HPDE6-E6E7 (cell line): ENCODE data around the gene UNC5A.
"Not testable (repeated sequence)": the region's sequence is repeated elsewhere in the genome, so short reads cannot be mapped to it uniquely, and the experiment has no call there.

Experiments
- DNase-seq: peaks from one replicate; pipeline ENCODE4 v3.0.0; 2011; ENCODE audit warnings: missing footprints; ENCODE audit errors: extremely low spot score

The UNC5A gene

DNA sequence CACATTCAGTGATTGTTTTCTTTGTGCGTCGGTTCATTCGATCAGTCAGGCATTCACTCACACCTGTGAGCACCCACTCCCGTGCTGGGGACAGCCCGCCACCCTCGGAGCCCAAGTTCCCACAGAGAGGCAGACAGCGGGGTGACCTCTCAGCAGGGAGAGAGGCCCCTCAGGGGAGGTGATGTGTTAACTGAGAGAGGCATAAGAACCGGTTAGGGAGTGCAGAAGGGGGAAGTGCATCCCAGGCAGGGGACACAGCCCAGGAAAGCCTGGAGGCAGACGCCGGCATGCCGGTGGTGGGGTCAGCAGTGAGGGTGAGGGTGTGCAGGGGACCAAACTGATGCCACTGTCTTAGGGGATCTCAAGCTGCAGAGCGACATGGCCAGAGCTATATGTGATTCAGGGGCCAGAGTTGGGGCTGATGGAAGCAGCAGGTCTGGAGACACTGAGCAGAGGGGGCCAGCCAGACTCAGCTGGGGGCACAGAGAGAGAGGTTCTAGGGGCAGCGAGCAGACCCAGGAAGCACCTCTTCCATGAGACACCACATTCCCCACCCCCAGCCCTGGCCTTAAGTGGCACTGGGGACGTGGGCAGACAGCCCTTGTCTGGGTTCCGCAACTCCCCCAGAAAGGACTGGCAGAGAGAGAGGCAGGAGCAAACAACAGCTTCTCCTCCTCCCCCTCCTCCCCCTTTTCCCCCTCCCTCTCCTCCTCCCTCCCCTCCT is 52.8 kb downstream of the UNC5A start:
- no peak for DNase-seq

- no peak for DNase-seq
Observed at GRCh38 chr5:176863765-176864098, 53.4 kb downstream of the UNC5A start.

GRCh38 chr5:176864755-176865154 is 54.4 kb downstream of the UNC5A start:
- no peak for DNase-seq

GRCh38 chr5:176865964-176866363 is 55.6 kb downstream of the UNC5A start:
- no peak for DNase-seq

GRCh38 chr5:176866707-176867310 is 56.5 kb downstream of the UNC5A start:
- DNase-seq: no peak

DNA sequence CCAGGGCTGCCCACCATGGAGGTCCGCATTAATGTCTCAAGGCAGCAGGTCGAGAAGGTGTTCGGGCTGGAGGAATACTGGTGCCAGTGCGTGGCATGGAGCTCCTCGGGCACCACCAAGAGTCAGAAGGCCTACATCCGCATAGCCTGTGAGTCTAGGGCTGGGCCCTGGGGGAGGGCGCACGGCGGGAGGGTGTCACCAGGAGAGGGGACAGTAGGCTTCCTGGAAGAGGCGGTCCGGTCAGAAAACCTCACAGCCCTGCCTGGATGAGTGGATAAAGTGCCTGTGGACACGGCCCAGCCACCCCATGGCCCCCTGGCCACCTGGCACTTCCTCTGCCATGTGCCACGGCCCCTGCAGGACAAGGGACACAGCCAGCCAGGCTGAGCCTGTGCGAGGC is 57.8 kb downstream of the UNC5A start:
- DNase-seq: no peak

- DNase-seq: no peak
Observed at GRCh38 chr5:176868731-176869130, 58.4 kb downstream of the UNC5A start.

- no peak for DNase-seq
Observed at GRCh38 chr5:176869501-176870109, 59.2 kb downstream of the UNC5A start.

DNA sequence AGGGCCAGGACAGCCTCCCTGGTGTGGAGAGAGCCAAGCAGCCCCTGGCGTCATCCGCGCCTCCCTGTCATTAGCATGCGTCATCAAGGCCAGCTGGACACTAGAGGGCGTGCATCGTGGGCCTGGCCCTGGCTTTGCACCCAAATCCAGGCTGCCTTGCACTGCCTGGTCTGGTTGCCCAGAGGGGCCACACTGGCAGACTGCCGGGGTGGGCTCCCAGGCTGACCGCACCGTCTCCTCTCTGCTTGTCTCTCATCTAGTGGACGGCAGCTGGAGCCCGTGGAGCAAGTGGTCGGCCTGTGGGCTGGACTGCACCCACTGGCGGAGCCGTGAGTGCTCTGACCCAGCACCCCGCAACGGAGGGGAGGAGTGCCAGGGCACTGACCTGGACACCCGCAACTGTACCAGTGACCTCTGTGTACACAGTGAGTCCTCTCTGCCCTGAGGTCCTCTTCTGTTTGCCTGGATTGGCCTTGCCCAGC is 59.8 kb downstream of the UNC5A start:
- no peak for DNase-seq

DNA sequence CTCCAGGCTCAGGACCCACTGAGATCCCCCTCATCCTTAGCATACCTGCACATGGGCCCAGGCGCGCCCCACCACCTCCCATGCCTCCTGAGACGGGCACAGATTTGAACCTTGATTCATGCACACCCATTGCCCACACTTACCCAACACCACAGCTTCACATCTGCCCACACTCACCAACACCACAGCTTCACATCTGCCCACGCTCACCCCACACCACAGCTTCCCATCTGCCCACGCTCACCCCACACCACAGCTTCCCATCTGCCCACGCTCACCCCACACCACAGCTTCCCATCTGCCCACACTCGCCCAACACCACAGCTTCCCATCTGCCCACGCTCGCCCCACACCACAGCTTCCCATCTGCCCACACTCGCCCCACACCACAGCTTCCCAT is 60.3 kb downstream of the UNC5A start:
- not testable (repeated sequence) for DNase-seq

DNA sequence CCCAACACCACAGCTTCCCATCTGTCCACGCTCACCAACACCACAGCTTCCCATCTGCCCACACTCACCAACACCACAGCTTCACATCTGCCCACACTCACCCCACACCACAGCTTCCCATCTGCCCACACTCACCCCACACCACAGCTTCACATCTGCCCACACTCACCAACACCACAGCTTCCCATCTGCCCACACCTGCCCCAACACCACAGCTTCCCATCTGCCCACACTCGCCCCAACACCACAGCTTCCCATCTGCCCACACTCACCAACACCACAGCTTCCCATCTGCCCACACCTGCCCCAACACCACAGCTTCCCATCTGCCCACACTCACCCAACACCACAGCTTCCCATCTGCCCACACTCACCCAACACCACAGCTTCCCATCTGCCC is 62.2 kb downstream of the UNC5A start:
- DNase-seq: not testable (repeated sequence)

- not testable (repeated sequence) for DNase-seq
Observed at GRCh38 chr5:176873011-176873410, 62.7 kb downstream of the UNC5A start.

- no peak for DNase-seq
Observed at GRCh38 chr5:176873541-176874172, 63.3 kb downstream of the UNC5A start.

DNA sequence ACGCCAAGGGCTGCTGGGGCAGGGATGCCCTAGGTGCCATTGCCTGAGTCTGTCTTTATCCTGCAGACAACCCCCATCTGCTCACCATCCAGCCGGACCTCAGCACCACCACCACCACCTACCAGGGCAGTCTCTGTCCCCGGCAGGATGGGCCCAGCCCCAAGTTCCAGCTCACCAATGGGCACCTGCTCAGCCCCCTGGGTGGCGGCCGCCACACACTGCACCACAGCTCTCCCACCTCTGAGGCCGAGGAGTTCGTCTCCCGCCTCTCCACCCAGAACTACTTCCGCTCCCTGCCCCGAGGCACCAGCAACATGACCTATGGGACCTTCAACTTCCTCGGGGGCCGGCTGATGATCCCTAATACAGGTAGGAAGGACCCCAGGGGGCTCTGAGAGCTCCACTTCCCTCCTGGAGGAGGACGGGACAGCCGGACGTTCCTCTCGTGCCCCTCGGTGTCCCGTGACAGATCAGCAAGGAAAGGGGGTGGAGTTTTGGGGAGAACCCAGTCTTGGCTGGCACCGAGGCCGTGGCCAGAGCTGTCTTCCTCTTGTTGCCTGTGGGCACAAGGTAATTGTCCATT is 63.9 kb downstream of the UNC5A start:
- no peak for DNase-seq

GRCh38 chr5:176875014-176875550 is 64.7 kb downstream of the UNC5A start:
- no peak for DNase-seq

DNA sequence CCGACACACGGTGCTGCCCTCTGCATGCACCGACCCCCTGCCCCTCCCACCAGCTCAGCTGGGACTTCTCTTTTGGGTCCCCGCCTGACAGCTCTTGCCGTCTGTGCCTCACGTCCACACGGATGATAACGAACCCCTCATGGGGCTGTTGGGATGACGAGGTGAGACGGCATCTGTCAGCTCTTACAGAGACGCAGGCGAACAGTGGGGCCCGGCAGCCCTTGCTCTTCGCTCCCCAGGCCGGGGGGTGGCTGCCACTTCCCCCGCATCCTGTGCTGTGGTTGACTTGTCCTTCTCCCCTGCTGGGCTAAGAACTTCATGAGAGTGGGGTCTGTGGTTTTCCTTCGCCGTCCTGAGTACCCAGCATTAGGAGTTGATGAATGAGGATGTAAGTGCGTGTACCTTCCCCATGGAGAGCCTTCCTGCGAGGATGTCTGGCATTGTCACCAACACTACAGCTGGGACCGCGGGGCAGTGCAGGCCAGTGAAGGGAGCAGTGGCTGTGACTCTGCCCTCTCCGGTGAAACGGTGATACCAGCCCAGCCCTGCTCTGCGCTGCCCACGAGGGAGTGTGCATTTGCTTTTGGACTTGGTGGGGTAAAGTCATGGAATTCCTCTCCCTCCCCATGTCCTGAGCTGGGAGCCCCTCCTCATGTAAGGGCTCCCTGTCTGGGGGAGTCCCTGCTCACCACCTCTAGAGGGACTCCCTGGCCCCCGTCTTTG is 65.6 kb downstream of the UNC5A start:
- no peak for DNase-seq

GRCh38 chr5:176876506-176877431 is 66.4 kb downstream of the UNC5A start:
- DNase-seq: no peak

DNA sequence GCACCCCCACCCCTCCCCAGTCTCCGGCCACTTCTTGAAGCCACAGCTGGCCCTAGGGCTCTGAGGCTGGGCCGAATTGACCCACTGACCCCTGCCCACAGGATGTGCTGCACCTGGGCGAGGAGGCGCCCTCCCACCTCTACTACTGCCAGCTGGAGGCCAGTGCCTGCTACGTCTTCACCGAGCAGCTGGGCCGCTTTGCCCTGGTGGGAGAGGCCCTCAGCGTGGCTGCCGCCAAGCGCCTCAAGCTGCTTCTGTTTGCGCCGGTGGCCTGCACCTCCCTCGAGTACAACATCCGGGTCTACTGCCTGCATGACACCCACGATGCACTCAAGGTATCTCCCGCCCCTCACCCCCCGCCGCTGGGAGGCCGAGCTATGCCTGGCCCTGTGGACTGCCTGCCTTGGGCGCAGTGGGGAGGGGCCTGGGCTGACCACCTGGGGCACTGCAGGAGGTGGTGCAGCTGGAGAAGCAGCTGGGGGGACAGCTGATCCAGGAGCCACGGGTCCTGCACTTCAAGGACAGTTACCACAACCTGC is 67.5 kb downstream of the UNC5A start:
- no peak for DNase-seq

DNA sequence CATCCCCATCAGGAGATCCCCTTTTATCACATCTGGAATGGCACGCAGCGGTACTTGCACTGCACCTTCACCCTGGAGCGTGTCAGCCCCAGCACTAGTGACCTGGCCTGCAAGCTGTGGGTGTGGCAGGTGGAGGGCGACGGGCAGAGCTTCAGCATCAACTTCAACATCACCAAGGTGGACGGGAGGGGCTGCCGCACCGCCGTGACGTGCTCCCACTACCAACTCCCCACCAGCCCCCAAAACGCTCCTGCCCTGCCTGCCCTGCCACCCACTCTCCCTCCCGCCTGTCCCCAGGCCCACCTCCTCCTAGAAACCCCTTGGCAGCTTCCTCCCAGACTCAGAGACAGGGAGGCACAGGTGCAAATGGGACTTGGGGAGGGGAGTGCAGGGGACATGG is 68.1 kb downstream of the UNC5A start:
- no peak for DNase-seq
